ENCODE data around the gene LRP3.

Gene LRP3

DNA sequence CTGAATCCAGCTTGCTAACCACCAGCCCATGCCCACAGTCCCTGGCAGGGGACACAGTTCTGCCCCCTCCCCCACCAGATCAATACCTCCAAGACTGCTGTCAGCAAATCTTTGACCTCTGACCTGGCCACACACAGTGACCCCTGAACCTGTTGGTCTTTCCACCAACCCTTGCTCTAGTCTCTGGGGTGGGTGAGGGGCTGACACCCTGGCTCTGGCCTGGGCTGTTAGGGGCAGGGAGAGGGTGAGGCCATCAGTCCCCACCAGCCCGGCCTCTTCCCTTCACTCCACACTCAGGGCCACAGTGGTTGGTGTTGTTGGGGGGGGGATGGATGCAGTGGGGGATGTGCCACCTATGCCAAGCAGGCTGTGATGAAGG is 53.3 kb downstream of the LRP3 start:
- Histone ChIP-seq H3K79me1 (ENCODE audit: low read depth, low read length) (peaks cover 2% of the 10 kb centered on the region), H4K91ac (ENCODE audit: low read depth, low read length, poor library complexity) (no peak overlapping the region), H3K18ac (ENCODE audit: low read length) (peak overlapping the region; percentile 72), H3K4ac (ENCODE audit: low read length) (no peak overlapping the region), H2BK120ac (ENCODE audit: low read depth, low read length) (no peak overlapping the region), H3K4me1 (ENCODE audit: control insufficient read depth in 2 of 2, insufficient read depth in 1 of 2, low read depth in 1 of 2, low read length in 2 of 2) (peaks cover 0 to 4% of the 10 kb centered on the region in 2 donors), H3K14ac (ENCODE audit: low read length) (no peak overlapping the region), H3K27me3 (ENCODE audit: control insufficient read depth in 3 of 3, insufficient read depth in 3 of 3, low read depth in 1 of 3, low read length in 3 of 3) (peaks cover 0 to 3% (median 0%) of the 10 kb centered on the region in 3 experiments), H3K23ac (ENCODE audit: low read depth, low read length, poor library complexity) (no peak overlapping the region), H2AFZ (ENCODE audit: low read length) (no peak overlapping the region), H3K9ac (ENCODE audit: low read depth, low read length, poor library complexity) (no peak overlapping the region), H2BK15ac (ENCODE audit: low read length) (no peak overlapping the region), H4K8ac (ENCODE audit: low read depth, low read length) (no peak overlapping the region), H3K27ac (replicated peaks; ENCODE audit: low read length) (no peak overlapping the region), H2BK5ac (ENCODE audit: low read length) (no peak overlapping the region), H3K9me3 (replicated peaks in 1 of 2; ENCODE audit: control insufficient read depth in 2 of 2, insufficient read depth in 1 of 2, low read depth in 1 of 2, low read length in 2 of 2) (peaks cover 12 to 14% of the 10 kb centered on the region in 2 donors), H2BK12ac (ENCODE audit: low read length) (no peak overlapping the region), H2AK5ac (ENCODE audit: low read depth, low read length) (peak overlapping the region; percentile 59), H3K4me3 (ENCODE audit: low read length in 2 of 2) (no peak overlapping the region), H3K36me3 (replicated peaks in 1 of 2; ENCODE audit: control insufficient read depth in 2 of 2, insufficient read depth in 2 of 2, low read length in 2 of 2) (no peaks in the 10 kb centered on the region), H3K4me2 (ENCODE audit: insufficient read depth, low read length, poor library complexity, severe bottlenecking) (no peak overlapping the region)
- no CpG with 5 or more reads among the region's 1 CpG for WGBS, 2 donors (ENCODE audit: extremely low coverage in 2 of 2, insufficient read length in 2 of 2, insufficient replicate concordance in 1 of 2)
- DNase-seq (ENCODE audit: low spot score) = no peak

- H3K4me2 ChIP-seq (ENCODE audit: insufficient read depth, low read length, poor library complexity, severe bottlenecking) = no peak overlapping the region
- H3K23ac ChIP-seq (ENCODE audit: low read depth, low read length, poor library complexity) = peak overlapping the region; percentile 10
- H2AFZ ChIP-seq (ENCODE audit: low read length) = no peak overlapping the region
- H3K9ac ChIP-seq (ENCODE audit: low read depth, low read length, poor library complexity) = no peak overlapping the region
- H3K36me3 ChIP-seq (replicated peaks in 1 of 2; ENCODE audit: control insufficient read depth in 2 of 2, insufficient read depth in 2 of 2, low read length in 2 of 2) = no peaks in the 10 kb centered on the region
- no peak overlapping the region for H2BK120ac ChIP-seq (ENCODE audit: low read depth, low read length)
- no peak overlapping the region for H3K27ac ChIP-seq (replicated peaks; ENCODE audit: low read length)
- H2AK5ac ChIP-seq (ENCODE audit: low read depth, low read length) = no peak overlapping the region
- WGBS, 2 donors (ENCODE audit: extremely low coverage in 2 of 2, insufficient read length in 2 of 2, insufficient replicate concordance in 1 of 2) = no CpG with 5 or more reads among the region's 8 CpGs
- no peak overlapping the region for H3K18ac ChIP-seq (ENCODE audit: low read length)
- H3K4me1 ChIP-seq (ENCODE audit: control insufficient read depth in 2 of 2, insufficient read depth in 1 of 2, low read depth in 1 of 2, low read length in 2 of 2) = peaks cover 0 to 4% of the 10 kb centered on the region in 2 donors
- no peak overlapping the region for H2BK5ac ChIP-seq (ENCODE audit: low read length)
- H3K9me3 ChIP-seq (replicated peaks in 1 of 2; ENCODE audit: control insufficient read depth in 2 of 2, insufficient read depth in 1 of 2, low read depth in 1 of 2, low read length in 2 of 2) = peaks cover 12 to 14% of the 10 kb centered on the region in 2 donors
- H3K4ac ChIP-seq (ENCODE audit: low read length) = no peak overlapping the region
- no peak overlapping the region for H2BK15ac ChIP-seq (ENCODE audit: low read length)
- no peak overlapping the region for H3K4me3 ChIP-seq (ENCODE audit: low read length in 2 of 2)
- DNase-seq (ENCODE audit: low spot score) = no peak
- peaks cover 0 to 3% (median 0%) of the 10 kb centered on the region in 3 experiments for H3K27me3 ChIP-seq (ENCODE audit: control insufficient read depth in 3 of 3, insufficient read depth in 3 of 3, low read depth in 1 of 3, low read length in 3 of 3)
- peaks cover 2% of the 10 kb centered on the region for H3K79me1 ChIP-seq (ENCODE audit: low read depth, low read length)
- H2BK12ac ChIP-seq (ENCODE audit: low read length) = no peak overlapping the region
- H3K14ac ChIP-seq (ENCODE audit: low read length) = no peak overlapping the region
- peak overlapping the region; percentile 25 for H4K8ac ChIP-seq (ENCODE audit: low read depth, low read length)
- H4K91ac ChIP-seq (ENCODE audit: low read depth, low read length, poor library complexity) = no peak overlapping the region
Measured at GRCh38 chr19:33248104-33248503, 54.0 kb downstream of the LRP3 start.

DNA sequence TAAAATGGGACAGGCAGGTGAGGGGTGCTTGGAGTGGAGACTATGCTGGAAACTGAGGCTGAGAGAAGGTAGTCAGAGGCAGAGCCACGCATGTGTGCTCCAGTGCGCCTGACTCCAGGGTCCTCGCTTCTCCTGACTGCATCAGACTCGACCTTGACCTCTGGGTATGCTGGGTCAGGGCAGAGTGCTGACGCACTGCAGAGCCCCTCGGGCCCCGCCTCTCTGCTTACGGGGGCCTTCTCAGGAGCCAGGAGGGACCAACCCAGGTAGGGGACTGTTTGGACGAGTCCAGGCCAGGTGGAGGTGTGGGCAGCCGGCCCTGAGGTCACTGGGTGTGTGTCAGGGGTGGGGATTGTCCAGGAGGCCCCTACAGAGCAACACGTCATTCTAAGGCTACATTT is 54.4 kb downstream of the LRP3 start:
- Histone ChIP-seq H4K91ac (ENCODE audit: low read depth, low read length, poor library complexity) (no peak overlapping the region), H3K4me1 (ENCODE audit: control insufficient read depth in 2 of 2, insufficient read depth in 1 of 2, low read depth in 1 of 2, low read length in 2 of 2) (peaks cover 0 to 4% of the 10 kb centered on the region in 2 donors), H3K27ac (replicated peaks; ENCODE audit: low read length) (no peak overlapping the region), H3K18ac (ENCODE audit: low read length) (no peak overlapping the region), H2BK120ac (ENCODE audit: low read depth, low read length) (no peak overlapping the region), H3K36me3 (replicated peaks in 1 of 2; ENCODE audit: control insufficient read depth in 2 of 2, insufficient read depth in 2 of 2, low read length in 2 of 2) (no peaks in the 10 kb centered on the region), H3K9me3 (replicated peaks in 1 of 2; ENCODE audit: control insufficient read depth in 2 of 2, insufficient read depth in 1 of 2, low read depth in 1 of 2, low read length in 2 of 2) (peaks cover 12 to 14% of the 10 kb centered on the region in 2 donors), H2BK5ac (ENCODE audit: low read length) (no peak overlapping the region), H3K14ac (ENCODE audit: low read length) (no peak overlapping the region), H2BK15ac (ENCODE audit: low read length) (no peak overlapping the region), H3K23ac (ENCODE audit: low read depth, low read length, poor library complexity) (peak overlapping the region; percentile 10), H2AK5ac (ENCODE audit: low read depth, low read length) (no peak overlapping the region), H3K9ac (ENCODE audit: low read depth, low read length, poor library complexity) (no peak overlapping the region), H3K4me3 (ENCODE audit: low read length in 2 of 2) (no peak overlapping the region), H2AFZ (ENCODE audit: low read length) (no peak overlapping the region), H3K4me2 (ENCODE audit: insufficient read depth, low read length, poor library complexity, severe bottlenecking) (no peak overlapping the region), H3K79me1 (ENCODE audit: low read depth, low read length) (peaks cover 2% of the 10 kb centered on the region), H3K4ac (ENCODE audit: low read length) (no peak overlapping the region), H4K8ac (ENCODE audit: low read depth, low read length) (peak overlapping the region; percentile 25), H2BK12ac (ENCODE audit: low read length) (no peak overlapping the region), H3K27me3 (ENCODE audit: control insufficient read depth in 3 of 3, insufficient read depth in 3 of 3, low read depth in 1 of 3, low read length in 3 of 3) (peaks cover 0 to 3% (median 0%) of the 10 kb centered on the region in 3 experiments)
- DNase-seq (ENCODE audit: low spot score) = no peak
- WGBS, 2 donors (ENCODE audit: extremely low coverage in 2 of 2, insufficient read length in 2 of 2, insufficient replicate concordance in 1 of 2) = no CpG with 5 or more reads among the region's 11 CpGs

GRCh38 chr19:33248954-33249613 is 55.0 kb downstream of the LRP3 start:
- Histone ChIP-seq H3K9ac (ENCODE audit: low read depth, low read length, poor library complexity) (no peak overlapping the region), H4K8ac (ENCODE audit: low read depth, low read length) (no peak overlapping the region), H3K36me3 (replicated peaks in 1 of 2; ENCODE audit: control insufficient read depth in 2 of 2, insufficient read depth in 2 of 2, low read length in 2 of 2) (no peaks in the 10 kb centered on the region), H3K27ac (replicated peaks; ENCODE audit: low read length) (no peak overlapping the region), H3K4me3 (ENCODE audit: low read length in 2 of 2) (no peak overlapping the region), H2AFZ (ENCODE audit: low read length) (no peak overlapping the region), H2BK15ac (ENCODE audit: low read length) (no peak overlapping the region), H2AK5ac (ENCODE audit: low read depth, low read length) (no peak overlapping the region), H3K9me3 (replicated peaks in 1 of 2; ENCODE audit: control insufficient read depth in 2 of 2, insufficient read depth in 1 of 2, low read depth in 1 of 2, low read length in 2 of 2) (peaks cover 12 to 14% of the 10 kb centered on the region in 2 donors), H3K79me1 (ENCODE audit: low read depth, low read length) (peaks cover 2% of the 10 kb centered on the region), H4K91ac (ENCODE audit: low read depth, low read length, poor library complexity) (no peak overlapping the region), H3K4me2 (ENCODE audit: insufficient read depth, low read length, poor library complexity, severe bottlenecking) (no peak overlapping the region), H3K18ac (ENCODE audit: low read length) (no peak overlapping the region), H3K14ac (ENCODE audit: low read length) (no peak overlapping the region), H3K23ac (ENCODE audit: low read depth, low read length, poor library complexity) (peak overlapping the region; percentile 18), H2BK12ac (ENCODE audit: low read length) (no peak overlapping the region), H3K4ac (ENCODE audit: low read length) (no peak overlapping the region), H3K4me1 (ENCODE audit: control insufficient read depth in 2 of 2, insufficient read depth in 1 of 2, low read depth in 1 of 2, low read length in 2 of 2) (peaks cover 0 to 4% of the 10 kb centered on the region in 2 donors), H3K27me3 (ENCODE audit: control insufficient read depth in 3 of 3, insufficient read depth in 3 of 3, low read depth in 1 of 3, low read length in 3 of 3) (peaks cover 0 to 3% (median 0%) of the 10 kb centered on the region in 3 experiments), H2BK5ac (ENCODE audit: low read length) (no peak overlapping the region), H2BK120ac (ENCODE audit: low read depth, low read length) (no peak overlapping the region)
- DNase-seq (ENCODE audit: low spot score) = no peak
- WGBS, 2 donors (ENCODE audit: extremely low coverage in 2 of 2, insufficient read length in 2 of 2, insufficient replicate concordance in 1 of 2) = no CpG with 5 or more reads among the region's 28 CpGs
